ENCODE measurements around the gene RALGDS. TPM values are rescaled to one million over a fixed set of nuclear protein-coding genes. Genes with fewer than 3 reads are reported as not detected.
A peak's percentile ranks its signal among the peaks of the same experiment; 100 is the strongest.

RALGDS gene
- total RNA-seq, 1 donor = 13.8 TPM

DNA sequence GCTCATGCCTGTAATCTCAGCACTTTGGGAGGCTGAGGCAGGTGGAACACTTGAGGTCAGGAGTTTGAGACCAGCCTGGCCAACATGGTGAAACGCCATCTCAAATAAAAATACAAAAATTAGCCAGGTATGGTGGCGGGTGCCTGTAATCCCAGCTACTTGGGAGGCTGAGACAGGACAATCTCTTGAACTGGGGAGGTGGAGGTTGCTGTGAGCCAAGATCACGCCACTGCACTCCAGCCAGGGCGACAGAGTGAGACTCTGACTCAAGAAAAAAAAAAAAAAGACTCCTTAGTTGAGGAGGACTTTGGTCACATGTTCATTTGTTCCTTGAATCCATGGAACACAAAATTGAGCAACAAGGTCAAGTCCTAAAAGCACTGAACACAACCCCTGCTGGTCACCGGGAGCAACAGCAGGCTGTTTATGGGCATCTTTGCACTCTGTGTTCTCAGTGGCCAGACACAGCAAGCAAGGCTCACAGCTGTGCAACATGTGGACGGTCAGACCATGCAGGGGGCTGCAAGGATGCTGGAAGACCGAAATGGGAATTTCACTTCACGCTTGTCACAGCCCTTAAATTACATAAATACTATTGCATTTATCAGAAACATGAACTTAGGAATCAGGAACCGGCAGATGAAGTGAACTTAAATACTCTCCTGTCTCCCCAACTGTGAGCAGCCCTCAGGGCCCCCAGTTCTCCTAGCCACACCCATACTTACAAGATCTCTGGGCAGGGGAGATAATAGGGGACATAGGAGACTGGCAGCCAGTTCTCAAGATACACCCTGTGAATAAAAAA lies 39.9 kb upstream of the RALGDS start:
- DNase-seq (ENCODE audit: low read depth) = peak; percentile 87
- peak; percentile 87 for TF ChIP-seq CTCF (IDR thresholded peaks at IDR 0.05; ENCODE audit: insufficient read depth, low read depth, low read length)
- H3K4me3 ChIP-seq (ENCODE audit: low read depth, low read length) = no peak overlapping the region

DNA sequence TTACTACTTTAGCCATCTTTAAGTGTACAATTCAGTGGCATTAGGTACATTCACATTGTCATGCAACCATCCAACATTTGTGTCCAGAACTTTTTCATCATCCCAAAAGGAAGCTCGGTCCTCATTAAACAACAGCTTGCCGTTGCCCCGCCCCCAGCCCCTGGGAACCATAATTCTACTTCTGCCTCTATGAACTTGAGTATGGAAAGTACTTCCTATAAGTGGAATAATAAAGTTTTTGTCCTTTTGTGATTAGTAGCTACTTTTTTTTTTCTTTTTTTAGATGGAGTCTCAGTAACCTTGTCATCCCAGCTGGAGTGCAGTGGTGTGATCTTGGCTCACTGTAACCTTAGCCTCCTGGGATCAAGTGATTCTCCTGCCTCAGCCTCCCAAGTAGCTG lies 37.7 kb upstream of the RALGDS start:
- no peak for TF ChIP-seq CTCF (IDR thresholded peaks at IDR 0.05; ENCODE audit: insufficient read depth, low read depth, low read length)
- DNase-seq (ENCODE audit: low read depth) = no peak
- H3K4me3 ChIP-seq (ENCODE audit: low read depth, low read length) = no peak overlapping the region

- no peak for DNase-seq (ENCODE audit: low read depth)
- TF ChIP-seq CTCF (IDR thresholded peaks at IDR 0.05; ENCODE audit: insufficient read depth, low read depth, low read length) = no peak
- H3K4me3 ChIP-seq (ENCODE audit: low read depth, low read length) = no peak overlapping the region
These were observed 34.1 kb upstream of the RALGDS start for GRCh38 chr9:133155156-133155555.

GRCh38 chr9:133154097-133154989 lies 33.3 kb upstream of the RALGDS start:
- TF ChIP-seq CTCF (IDR thresholded peaks at IDR 0.05; ENCODE audit: insufficient read depth, low read depth, low read length) = no peak
- H3K4me3 ChIP-seq (ENCODE audit: low read depth, low read length) = no peak overlapping the region
- no peak for DNase-seq (ENCODE audit: low read depth)

- TF ChIP-seq CTCF (IDR thresholded peaks at IDR 0.05; ENCODE audit: insufficient read depth, low read depth, low read length) = no peak
- DNase-seq (ENCODE audit: low read depth) = no peak
These were observed 32.4 kb upstream of the RALGDS start for GRCh38 chr9:133153227-133154096.

More at GRCh38 chr9:133153227-133154096, 32.4 kb upstream of the RALGDS start:
- H3K4me3 ChIP-seq (ENCODE audit: low read depth, low read length) = no peak overlapping the region
